Neural cell (in vitro differentiated cells): Measurements from ENCODE around the gene ETNK2. TPM values are rescaled to one million over a fixed set of nuclear protein-coding genes. Genes with fewer than 3 reads are reported as not detected.
"Not testable (repeated sequence)": the region's sequence is repeated elsewhere in the genome, so short reads cannot be mapped to it uniquely, and the experiment has no call there.

Experiments
- H2AFZ ChIP-seq: fragments of 200-600, 300-800 bp; sonication (generic), shearing (Covaris generic); 2 replicates; pipeline ENCODE4 v1.6.0; 2014; ENCODE audit warnings: low read depth, mild to moderate bottlenecking, antibody characterized with exemption, low read length, moderate library complexity
- H3F3A ChIP-seq: fragments of 200-600 bp; shearing (Covaris generic); 2 replicates; pipeline ENCODE4 v1.6.1; 2016; ENCODE audit warnings: mild to moderate bottlenecking, moderate library complexity, mixed read lengths, antibody characterized with exemption, low read length; ENCODE audit not compliant: insufficient read depth, poor library complexity, severe bottlenecking
- H3K27ac ChIP-seq: fragments of 200-600, 300-800 bp; sonication (generic), shearing (Covaris generic); 2 replicates; pipeline ENCODE4 v1.5.1; 2014; ENCODE audit warnings: mild to moderate bottlenecking, low read length, moderate library complexity
- H3K27me3 ChIP-seq: fragments of 300-800, 200-600 bp; sonication (generic), shearing (Covaris generic); 2 replicates; pipeline ENCODE4 v1.6.0; 2014; ENCODE audit warnings: mild to moderate bottlenecking, low read depth, low read length, moderate library complexity; ENCODE audit not compliant: insufficient read depth
- H3K36me3 ChIP-seq: fragments of 300-800, 200-600 bp; sonication (generic), shearing (Covaris generic); 2 replicates; pipeline ENCODE4 v1.5.1; 2014; ENCODE audit warnings: mild to moderate bottlenecking, antibody characterized with exemption, low read length, moderate library complexity; ENCODE audit not compliant: insufficient read depth
- H3K4me2 ChIP-seq: fragments of 300-800, 200-600 bp; sonication (generic), shearing (Covaris generic); 2 replicates; pipeline ENCODE4 v1.6.0; 2014; ENCODE audit warnings: mild to moderate bottlenecking, low read length
- H3K4me3 ChIP-seq: fragments of 300-800, 200-600 bp; sonication (generic), shearing (Covaris generic); 2 replicates; pipeline ENCODE4 v1.5.1; 2014; ENCODE audit warnings: mild to moderate bottlenecking, low read length, moderate library complexity
- H3K79me2 ChIP-seq: fragments of 200-600 bp; shearing (Covaris generic); replicated peaks from 2 replicates; pipeline ENCODE4 v1.6.0; 2014; ENCODE audit warnings: mild to moderate bottlenecking, low read length, moderate library complexity; ENCODE audit not compliant: insufficient read depth
- H3K9ac ChIP-seq: fragments of 300-800, 200-600 bp; sonication (generic), shearing (Covaris generic); 2 replicates; pipeline ENCODE4 v1.6.1; 2016; ENCODE audit warnings: mild to moderate bottlenecking, low read length, mixed read lengths
- H3K9me2 ChIP-seq: fragments of 200-600 bp; shearing (Covaris generic); 2 replicates; pipeline ENCODE4 v1.6.1; 2016; ENCODE audit warnings: mild to moderate bottlenecking, low read length, mixed read lengths; ENCODE audit not compliant: insufficient read depth
- H3K9me3 ChIP-seq: fragments of 200-600, 300-800 bp; sonication (generic), shearing (Covaris generic); 2 replicates; pipeline ENCODE4 v1.6.1; 2016; ENCODE audit warnings: mild to moderate bottlenecking, mixed run types, low read length, moderate library complexity, mixed read lengths
- H4K20me1 ChIP-seq: fragments of 200-600 bp; shearing (Covaris generic); 2 replicates; pipeline ENCODE4 v1.6.1; 2016; ENCODE audit warnings: mild to moderate bottlenecking, mixed run types; ENCODE audit not compliant: insufficient read depth
- EP300 ChIP-seq: fragments of 450-650 bp; conservative IDR thresholded peaks from 2 replicates; pipeline ENCODE4 v1.6.1; 2014; ENCODE audit warnings: antibody characterized with exemption, mild to moderate bottlenecking, moderate library complexity; ENCODE audit not compliant: poor library complexity, severe bottlenecking
- EZH2 ChIP-seq: fragments of 200-600, 300-800 bp; shearing (Covaris generic), sonication (generic); IDR thresholded peaks from 2 replicates; pipeline ENCODE4 v1.6.1; 2014; ENCODE audit warnings: antibody characterized with exemption, low read length, borderline replicate concordance, mild to moderate bottlenecking; ENCODE audit not compliant: insufficient read depth, poor library complexity, severe bottlenecking
- MXI1 ChIP-seq: fragments of 450-650 bp; conservative IDR thresholded peaks from 2 replicates; pipeline ENCODE4 v1.6.1; 2014; ENCODE audit warnings: antibody characterized with exemption, mild to moderate bottlenecking; ENCODE audit not compliant: poor library complexity, severe bottlenecking
- POLR2AphosphoS5 ChIP-seq: IDR thresholded peaks from 2 replicates; pipeline ENCODE4 v1.6.1; 2012
- RAD21 ChIP-seq: fragments of 450-650 bp; conservative IDR thresholded peaks from 2 replicates; pipeline ENCODE4 v1.6.1; 2014; ENCODE audit warnings: antibody characterized with exemption, mild to moderate bottlenecking, moderate library complexity
- SMC3 ChIP-seq: fragments of 450-650 bp; conservative IDR thresholded peaks from 2 replicates; pipeline ENCODE4 v1.6.1; 2014; ENCODE audit warnings: antibody characterized with exemption, mild to moderate bottlenecking, moderate library complexity; ENCODE audit not compliant: poor library complexity
- TAF1 ChIP-seq: IDR thresholded peaks from 2 replicates; pipeline ENCODE4 v1.6.1; 2012; ENCODE audit warnings: low read depth
- polyA plus RNA-seq: library from polyadenylated mRNA; depleted of rRNA; stranded (reverse); fragments of >200 nt; gene quantifications from 2 replicates; pipeline ENCODE4 v1.2.3, GENCODE V29; 2014
- TF ChIP-seq, protein P1 (sequence below): IDR thresholded peaks from 2 replicates; pipeline ENCODE4 v1.6.1; 2012; ENCODE audit warnings: borderline replicate concordance
- TF ChIP-seq, protein P2 (sequence below): fragments of 450-650 bp; IDR thresholded peaks from 2 replicates; pipeline ENCODE4 v1.5.1; 2014; ENCODE audit warnings: antibody characterized with exemption, mild to moderate bottlenecking, moderate library complexity; ENCODE audit not compliant: poor library complexity, severe bottlenecking

Gene ETNK2
- polyA plus RNA-seq, 1 donor from 2014 or later, result 26.7 TPM

DNA sequence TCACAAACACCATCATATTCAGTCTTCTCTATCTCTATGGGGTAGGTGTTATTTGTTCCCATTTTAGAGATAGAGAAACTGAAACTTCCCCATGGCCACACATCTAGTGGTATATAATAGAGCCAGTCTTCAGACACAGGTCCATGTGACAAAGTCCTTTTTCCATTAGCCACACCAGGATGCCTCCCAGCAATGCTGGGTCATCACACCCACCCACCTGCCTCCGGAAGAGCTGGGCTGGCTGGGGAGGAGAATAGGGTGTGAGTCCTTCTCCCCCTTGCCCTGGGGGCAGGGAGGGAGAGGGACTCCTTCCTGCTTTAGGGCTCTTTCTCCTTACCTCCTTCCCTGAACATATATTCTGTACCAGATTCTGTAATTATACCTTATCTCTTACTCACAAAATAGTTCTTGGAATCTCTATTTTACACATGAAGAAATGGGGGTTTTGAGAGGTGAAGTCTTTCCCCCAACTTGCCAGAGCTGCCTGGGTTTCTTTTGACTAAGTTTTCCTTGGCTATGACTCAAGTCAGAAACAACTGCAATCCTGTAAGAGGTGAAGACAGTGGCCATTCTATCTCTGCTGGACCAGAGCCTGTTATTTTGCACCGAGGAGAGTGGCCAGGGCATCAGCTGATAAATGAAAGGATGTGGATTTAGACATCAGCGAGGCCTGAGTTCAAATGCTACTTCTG, 49.0 kb downstream of the ETNK2 start:
- Histone ChIP-seq H3K36me3 (no peaks in the 10 kb centered on the region), H4K20me1 (no peaks in the 10 kb centered on the region), H3K27me3 (peaks cover 56% of the 10 kb centered on the region), H3K9me2 (no peaks in the 10 kb centered on the region), H3K9ac (no peak overlapping the region), H3F3A (no peaks in the 10 kb centered on the region), H3K79me2 (no peaks in the 10 kb centered on the region), H3K27ac (no peak overlapping the region), H3K9me3 (no peaks in the 10 kb centered on the region), H3K4me2 (no peak overlapping the region), H2AFZ (no peak overlapping the region), H3K4me3 (no peak overlapping the region)
- TF ChIP-seq RAD21, result no peak
- no peak for TF ChIP-seq TAF1
- TF ChIP-seq, protein P1, sequence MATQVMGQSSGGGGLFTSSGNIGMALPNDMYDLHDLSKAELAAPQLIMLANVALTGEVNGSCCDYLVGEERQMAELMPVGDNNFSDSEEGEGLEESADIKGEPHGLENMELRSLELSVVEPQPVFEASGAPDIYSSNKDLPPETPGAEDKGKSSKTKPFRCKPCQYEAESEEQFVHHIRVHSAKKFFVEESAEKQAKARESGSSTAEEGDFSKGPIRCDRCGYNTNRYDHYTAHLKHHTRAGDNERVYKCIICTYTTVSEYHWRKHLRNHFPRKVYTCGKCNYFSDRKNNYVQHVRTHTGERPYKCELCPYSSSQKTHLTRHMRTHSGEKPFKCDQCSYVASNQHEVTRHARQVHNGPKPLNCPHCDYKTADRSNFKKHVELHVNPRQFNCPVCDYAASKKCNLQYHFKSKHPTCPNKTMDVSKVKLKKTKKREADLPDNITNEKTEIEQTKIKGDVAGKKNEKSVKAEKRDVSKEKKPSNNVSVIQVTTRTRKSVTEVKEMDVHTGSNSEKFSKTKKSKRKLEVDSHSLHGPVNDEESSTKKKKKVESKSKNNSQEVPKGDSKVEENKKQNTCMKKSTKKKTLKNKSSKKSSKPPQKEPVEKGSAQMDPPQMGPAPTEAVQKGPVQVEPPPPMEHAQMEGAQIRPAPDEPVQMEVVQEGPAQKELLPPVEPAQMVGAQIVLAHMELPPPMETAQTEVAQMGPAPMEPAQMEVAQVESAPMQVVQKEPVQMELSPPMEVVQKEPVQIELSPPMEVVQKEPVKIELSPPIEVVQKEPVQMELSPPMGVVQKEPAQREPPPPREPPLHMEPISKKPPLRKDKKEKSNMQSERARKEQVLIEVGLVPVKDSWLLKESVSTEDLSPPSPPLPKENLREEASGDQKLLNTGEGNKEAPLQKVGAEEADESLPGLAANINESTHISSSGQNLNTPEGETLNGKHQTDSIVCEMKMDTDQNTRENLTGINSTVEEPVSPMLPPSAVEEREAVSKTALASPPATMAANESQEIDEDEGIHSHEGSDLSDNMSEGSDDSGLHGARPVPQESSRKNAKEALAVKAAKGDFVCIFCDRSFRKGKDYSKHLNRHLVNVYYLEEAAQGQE, result no peak
- no peak for TF ChIP-seq EZH2
- no peak for TF ChIP-seq EP300
- TF ChIP-seq POLR2AphosphoS5, result no peak
- no peak for TF ChIP-seq MXI1
- no peak for TF ChIP-seq SMC3
- TF ChIP-seq, protein P2, sequence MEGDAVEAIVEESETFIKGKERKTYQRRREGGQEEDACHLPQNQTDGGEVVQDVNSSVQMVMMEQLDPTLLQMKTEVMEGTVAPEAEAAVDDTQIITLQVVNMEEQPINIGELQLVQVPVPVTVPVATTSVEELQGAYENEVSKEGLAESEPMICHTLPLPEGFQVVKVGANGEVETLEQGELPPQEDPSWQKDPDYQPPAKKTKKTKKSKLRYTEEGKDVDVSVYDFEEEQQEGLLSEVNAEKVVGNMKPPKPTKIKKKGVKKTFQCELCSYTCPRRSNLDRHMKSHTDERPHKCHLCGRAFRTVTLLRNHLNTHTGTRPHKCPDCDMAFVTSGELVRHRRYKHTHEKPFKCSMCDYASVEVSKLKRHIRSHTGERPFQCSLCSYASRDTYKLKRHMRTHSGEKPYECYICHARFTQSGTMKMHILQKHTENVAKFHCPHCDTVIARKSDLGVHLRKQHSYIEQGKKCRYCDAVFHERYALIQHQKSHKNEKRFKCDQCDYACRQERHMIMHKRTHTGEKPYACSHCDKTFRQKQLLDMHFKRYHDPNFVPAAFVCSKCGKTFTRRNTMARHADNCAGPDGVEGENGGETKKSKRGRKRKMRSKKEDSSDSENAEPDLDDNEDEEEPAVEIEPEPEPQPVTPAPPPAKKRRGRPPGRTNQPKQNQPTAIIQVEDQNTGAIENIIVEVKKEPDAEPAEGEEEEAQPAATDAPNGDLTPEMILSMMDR, result no peak

DNA sequence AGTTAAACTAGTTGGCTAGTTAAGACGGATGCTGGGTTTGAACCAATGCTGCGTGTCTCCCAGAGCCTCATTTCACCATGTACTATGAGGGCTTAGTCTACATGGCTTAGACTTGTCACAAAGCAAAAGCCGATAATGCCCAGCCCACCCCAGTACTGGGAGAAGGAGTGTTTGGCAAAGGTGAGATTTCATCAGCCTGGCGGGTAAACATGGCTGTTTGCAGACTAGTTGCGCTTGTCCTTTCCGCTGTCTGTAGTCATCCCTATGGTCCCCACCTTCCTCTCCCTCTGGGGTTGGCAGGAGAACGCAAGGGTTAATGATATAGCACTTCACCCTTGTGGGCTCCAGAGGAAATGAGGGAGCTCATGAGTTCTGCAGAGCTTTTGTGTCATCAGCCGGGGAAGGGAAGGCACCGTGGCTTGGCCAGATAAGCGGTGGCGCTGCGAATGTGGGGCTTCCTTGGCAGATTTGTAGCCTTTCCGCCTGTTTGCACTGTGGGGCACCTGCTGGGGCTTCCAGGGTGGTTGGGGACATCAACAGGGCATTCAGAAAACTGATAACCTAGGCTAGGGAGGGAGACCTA, 49.7 kb downstream of the ETNK2 start:
- H3K9me2 ChIP-seq, result no peaks in the 10 kb centered on the region
- no peak overlapping the region for H3K4me3 ChIP-seq
- H3K36me3 ChIP-seq, result no peaks in the 10 kb centered on the region
- H2AFZ ChIP-seq, result no peak overlapping the region
- H3K4me2 ChIP-seq, result no peak overlapping the region
- peaks cover 48% of the 10 kb centered on the region for H3K27me3 ChIP-seq
- no peak for TF ChIP-seq EZH2
- no peaks in the 10 kb centered on the region for H3K9me3 ChIP-seq
- no peaks in the 10 kb centered on the region for H3F3A ChIP-seq
- no peak overlapping the region for H3K9ac ChIP-seq
- no peak overlapping the region for H3K27ac ChIP-seq
- no peaks in the 10 kb centered on the region for H3K79me2 ChIP-seq
- no peaks in the 10 kb centered on the region for H4K20me1 ChIP-seq

DNA sequence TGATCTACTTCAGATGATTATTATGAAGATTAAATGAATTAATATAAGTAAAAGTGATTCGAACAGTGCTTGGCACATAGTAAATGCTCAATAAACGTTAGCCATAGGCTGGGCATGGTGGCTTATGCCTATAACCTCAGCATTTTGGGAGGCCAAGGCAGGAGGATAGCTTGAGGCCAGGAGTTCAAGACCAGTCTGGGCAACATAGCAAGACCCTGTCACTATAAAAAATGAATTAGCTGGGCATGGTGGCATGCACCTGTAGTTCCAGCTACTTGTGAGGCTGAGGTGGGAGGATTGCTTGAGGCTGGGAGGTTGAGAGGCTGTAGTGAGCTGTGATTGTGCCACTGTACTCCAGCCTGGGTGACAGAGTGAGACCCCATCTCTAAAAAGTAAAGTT, 52.1 kb downstream of the ETNK2 start:
- peaks cover 27% of the 10 kb centered on the region for H3K27me3 ChIP-seq
- H3K79me2 ChIP-seq, H4K20me1 ChIP-seq, H3F3A ChIP-seq, H2AFZ ChIP-seq, H3K36me3 ChIP-seq, H3K9me2 ChIP-seq, H3K9ac ChIP-seq, H3K4me3 ChIP-seq, H3K4me2 ChIP-seq, H3K27ac ChIP-seq, H3K9me3 ChIP-seq: not testable (repeated sequence)
